ENCODE measurements around the gene IP6K2. TPM values are rescaled to one million over a fixed set of nuclear protein-coding genes. Genes with fewer than 3 reads are reported as not detected.

IP6K2 gene
- total and polyA plus RNA-seq, 10 of the 15 experiments (the other 5 are each of a cell fraction or from before 2014, with no cell fraction given) = 25.8 to 95.9 (median 69.0) TPM

DNA sequence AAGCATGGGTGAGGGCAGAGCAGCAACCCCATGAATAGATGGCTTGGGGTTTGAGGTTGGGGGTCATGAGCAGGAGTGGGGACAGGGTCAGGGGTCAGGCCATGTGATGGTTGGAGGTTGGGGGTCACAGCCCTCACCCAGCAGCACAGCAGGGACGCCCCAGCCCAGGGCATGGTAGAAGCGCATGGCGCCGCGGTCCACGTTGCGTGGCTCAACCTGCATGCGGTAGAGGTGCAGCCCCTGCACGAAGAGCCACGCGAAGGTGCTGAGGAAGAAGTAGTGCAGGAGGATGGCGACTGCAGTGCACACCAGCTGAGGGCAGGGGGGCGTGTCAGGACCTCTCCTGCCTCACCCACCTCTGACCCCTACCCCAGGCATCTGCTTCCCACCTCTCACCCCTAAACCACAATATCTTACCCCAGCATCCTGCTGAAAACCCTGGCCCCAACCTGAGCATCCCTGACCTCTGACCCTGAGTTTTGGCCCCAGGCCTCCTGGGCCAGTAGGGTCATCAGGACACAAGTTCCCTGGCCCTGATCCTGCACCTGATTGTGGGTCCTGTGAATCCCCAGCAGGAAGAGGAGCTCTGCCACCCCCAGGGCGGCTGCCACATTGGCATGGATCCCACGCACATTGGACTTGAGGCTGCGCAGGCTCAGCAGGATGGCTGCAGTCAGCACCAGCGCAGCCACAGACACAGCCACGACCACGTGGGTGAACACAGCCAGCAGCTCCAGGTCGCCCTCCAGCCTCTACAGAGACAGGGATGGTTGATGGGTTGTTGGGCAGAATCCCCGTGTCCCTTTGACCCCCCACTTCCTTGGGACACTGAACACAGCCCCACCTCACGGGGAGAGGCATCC lies 71.9 kb downstream of the IP6K2 start:
- BruUV-seq (replicated peaks) = no TSS peak
- DNase-seq (ENCODE audit: low read depth, low spot score) (no peak), ATAC-seq (no peak), FAIRE-seq (no peak)
- no peak overlapping the region for H2AFZ ChIP-seq (ENCODE audit: control insufficient read depth, low read depth, low read length)
- no peaks in the 10 kb centered on the region for H3K9me3 ChIP-seq (replicated peaks; ENCODE audit: control insufficient read depth, insufficient read depth, low read length)
- intact Hi-C loops (cut with micrococcal nuclease; ENCODE audit: unreplicated experiment) = no loop called here
- SMC1A ChIA-PET (ENCODE audit: uncharacterized antibody, unreplicated experiment) = no interaction called here
- H3K36me3 ChIP-seq (ENCODE audit: control insufficient read depth in 2 of 2, insufficient read depth in 2 of 2, low read length in 1 of 2) = no peaks in the 10 kb centered on the region
- in situ Hi-C loops (cut with MboI) = no loop called here
- H3K4me2 ChIP-seq (ENCODE audit: control insufficient read depth, insufficient read depth) = no peak overlapping the region
- no peak overlapping the region for H3K9ac ChIP-seq (ENCODE audit: control insufficient read depth, insufficient read depth, low read length)
- RAD21 ChIA-PET (ENCODE audit: unreplicated experiment) = no interaction called here
- no peak overlapping the region for H3K27ac ChIP-seq (ENCODE audit: control insufficient read depth, insufficient read depth)
- 50% methylated on average over 18 of the region's 22 CpGs for WGBS (ENCODE audit: insufficient coverage, insufficient replicate concordance, low lambda C conversion rate, missing lambda C conversion rate)
- H3K4me3 ChIP-seq = no peak overlapping the region
- H3K27me3 ChIP-seq (replicated peaks in 1 of 2; ENCODE audit: control insufficient read depth in 2 of 2, insufficient read depth in 2 of 2, low read length in 1 of 2) = no peaks in the 10 kb centered on the region
- POLR2A ChIA-PET = no interaction called here
- H3K4me1 ChIP-seq (ENCODE audit: control insufficient read depth, insufficient read depth, low read length) = no peaks in the 10 kb centered on the region
- CTCF ChIA-PET = no interaction called here
- no peak for TF ChIP-seq FOXK2 (IDR thresholded peaks at IDR 0.05)
- no peak for TF ChIP-seq RELA (IDR thresholded peaks at IDR 0.05; ENCODE audit: borderline replicate concordance, partially characterized antibody)
- TF ChIP-seq CHD4 (IDR thresholded peaks at IDR 0.05) = no peak
- no peak for TF ChIP-seq RCOR1 (conservative IDR thresholded peaks at IDR 0.05; ENCODE audit: low read depth, low read length)
- no peak for TF ChIP-seq NRF1 (conservative IDR thresholded peaks at IDR 0.05; ENCODE audit: low read depth, low read length)
- TF ChIP-seq CREM (IDR thresholded peaks at IDR 0.05; ENCODE audit: low read depth) = no peak
- no peak for TF ChIP-seq SMARCA5 (IDR thresholded peaks at IDR 0.05)
- no peak for TF ChIP-seq NBN (IDR thresholded peaks at IDR 0.05)
- TF ChIP-seq MTA2 (IDR thresholded peaks at IDR 0.05; ENCODE audit: low read depth) = no peak
- TF ChIP-seq KDM1A (IDR thresholded peaks at IDR 0.05; ENCODE audit: borderline replicate concordance) = no peak
- TF ChIP-seq, protein P1, sequence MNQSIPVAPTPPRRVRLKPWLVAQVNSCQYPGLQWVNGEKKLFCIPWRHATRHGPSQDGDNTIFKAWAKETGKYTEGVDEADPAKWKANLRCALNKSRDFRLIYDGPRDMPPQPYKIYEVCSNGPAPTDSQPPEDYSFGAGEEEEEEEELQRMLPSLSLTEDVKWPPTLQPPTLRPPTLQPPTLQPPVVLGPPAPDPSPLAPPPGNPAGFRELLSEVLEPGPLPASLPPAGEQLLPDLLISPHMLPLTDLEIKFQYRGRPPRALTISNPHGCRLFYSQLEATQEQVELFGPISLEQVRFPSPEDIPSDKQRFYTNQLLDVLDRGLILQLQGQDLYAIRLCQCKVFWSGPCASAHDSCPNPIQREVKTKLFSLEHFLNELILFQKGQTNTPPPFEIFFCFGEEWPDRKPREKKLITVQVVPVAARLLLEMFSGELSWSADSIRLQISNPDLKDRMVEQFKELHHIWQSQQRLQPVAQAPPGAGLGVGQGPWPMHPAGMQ (IDR thresholded peaks at IDR 0.05; ENCODE audit: borderline replicate concordance) = no peak
- TF ChIP-seq TBL1XR1 (IDR thresholded peaks at IDR 0.05; ENCODE audit: low read depth, low read length) = no peak
- TF ChIP-seq BHLHE40 (IDR thresholded peaks at IDR 0.05; ENCODE audit: borderline replicate concordance in 1 of 2, low read depth in 2 of 2, low read length in 1 of 2) = no peak
- TF ChIP-seq TARDBP (IDR thresholded peaks at IDR 0.05; ENCODE audit: borderline replicate concordance) = no peak
- TF ChIP-seq EED (IDR thresholded peaks at IDR 0.05; ENCODE audit: low read depth) = no peak
- TF ChIP-seq, protein P2, sequence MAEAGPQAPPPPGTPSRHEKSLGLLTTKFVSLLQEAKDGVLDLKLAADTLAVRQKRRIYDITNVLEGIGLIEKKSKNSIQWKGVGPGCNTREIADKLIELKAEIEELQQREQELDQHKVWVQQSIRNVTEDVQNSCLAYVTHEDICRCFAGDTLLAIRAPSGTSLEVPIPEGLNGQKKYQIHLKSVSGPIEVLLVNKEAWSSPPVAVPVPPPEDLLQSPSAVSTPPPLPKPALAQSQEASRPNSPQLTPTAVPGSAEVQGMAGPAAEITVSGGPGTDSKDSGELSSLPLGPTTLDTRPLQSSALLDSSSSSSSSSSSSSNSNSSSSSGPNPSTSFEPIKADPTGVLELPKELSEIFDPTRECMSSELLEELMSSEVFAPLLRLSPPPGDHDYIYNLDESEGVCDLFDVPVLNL (IDR thresholded peaks at IDR 0.05; ENCODE audit: low read depth, low read length) = no peak
- no peak for TF ChIP-seq ZNF24 (IDR thresholded peaks at IDR 0.05)
- TF ChIP-seq ESRRA (IDR thresholded peaks at IDR 0.05; ENCODE audit: low read length) = no peak
- TF ChIP-seq, protein P3, sequence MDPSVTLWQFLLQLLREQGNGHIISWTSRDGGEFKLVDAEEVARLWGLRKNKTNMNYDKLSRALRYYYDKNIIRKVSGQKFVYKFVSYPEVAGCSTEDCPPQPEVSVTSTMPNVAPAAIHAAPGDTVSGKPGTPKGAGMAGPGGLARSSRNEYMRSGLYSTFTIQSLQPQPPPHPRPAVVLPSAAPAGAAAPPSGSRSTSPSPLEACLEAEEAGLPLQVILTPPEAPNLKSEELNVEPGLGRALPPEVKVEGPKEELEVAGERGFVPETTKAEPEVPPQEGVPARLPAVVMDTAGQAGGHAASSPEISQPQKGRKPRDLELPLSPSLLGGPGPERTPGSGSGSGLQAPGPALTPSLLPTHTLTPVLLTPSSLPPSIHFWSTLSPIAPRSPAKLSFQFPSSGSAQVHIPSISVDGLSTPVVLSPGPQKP (IDR thresholded peaks at IDR 0.05; ENCODE audit: low read depth, low read length) = no peak
- TF ChIP-seq, protein P4, sequence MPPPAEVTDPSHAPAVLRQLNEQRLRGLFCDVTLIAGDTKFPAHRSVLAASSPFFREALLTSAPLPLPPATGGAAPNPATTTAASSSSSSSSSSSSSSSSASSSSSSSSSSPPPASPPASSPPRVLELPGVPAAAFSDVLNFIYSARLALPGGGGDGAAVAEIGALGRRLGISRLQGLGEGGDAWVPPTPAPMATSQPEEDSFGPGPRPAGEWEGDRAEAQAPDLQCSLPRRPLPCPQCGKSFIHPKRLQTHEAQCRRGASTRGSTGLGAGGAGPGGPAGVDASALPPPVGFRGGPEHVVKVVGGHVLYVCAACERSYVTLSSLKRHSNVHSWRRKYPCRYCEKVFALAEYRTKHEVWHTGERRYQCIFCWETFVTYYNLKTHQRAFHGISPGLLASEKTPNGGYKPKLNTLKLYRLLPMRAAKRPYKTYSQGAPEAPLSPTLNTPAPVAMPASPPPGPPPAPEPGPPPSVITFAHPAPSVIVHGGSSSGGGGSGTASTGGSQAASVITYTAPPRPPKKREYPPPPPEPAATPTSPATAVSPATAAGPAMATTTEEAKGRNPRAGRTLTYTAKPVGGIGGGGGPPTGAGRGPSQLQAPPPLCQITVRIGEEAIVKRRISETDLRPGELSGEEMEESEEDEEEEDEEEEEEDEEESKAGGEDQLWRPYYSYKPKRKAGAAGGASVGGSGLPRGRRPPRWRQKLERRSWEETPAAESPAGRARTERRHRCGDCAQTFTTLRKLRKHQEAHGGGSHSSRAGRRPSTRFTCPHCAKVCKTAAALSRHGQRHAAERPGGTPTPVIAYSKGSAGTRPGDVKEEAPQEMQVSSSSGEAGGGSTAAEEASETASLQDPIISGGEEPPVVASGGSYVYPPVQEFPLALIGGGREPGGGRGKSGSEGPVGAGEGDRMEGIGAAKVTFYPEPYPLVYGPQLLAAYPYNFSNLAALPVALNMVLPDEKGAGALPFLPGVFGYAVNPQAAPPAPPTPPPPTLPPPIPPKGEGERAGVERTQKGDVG (CRISPR knock-in tag; IDR thresholded peaks at IDR 0.05) = no peak
- no peaks in the 10 kb centered on the region for H4K20me1 ChIP-seq (ENCODE audit: control insufficient read depth, insufficient read depth)
- no peaks in the 10 kb centered on the region for H3K79me2 ChIP-seq (ENCODE audit: control insufficient read depth, insufficient read depth, low read length)

All from GM12878 (cell line).